ENCODE results near the gene SETX.

DNA sequence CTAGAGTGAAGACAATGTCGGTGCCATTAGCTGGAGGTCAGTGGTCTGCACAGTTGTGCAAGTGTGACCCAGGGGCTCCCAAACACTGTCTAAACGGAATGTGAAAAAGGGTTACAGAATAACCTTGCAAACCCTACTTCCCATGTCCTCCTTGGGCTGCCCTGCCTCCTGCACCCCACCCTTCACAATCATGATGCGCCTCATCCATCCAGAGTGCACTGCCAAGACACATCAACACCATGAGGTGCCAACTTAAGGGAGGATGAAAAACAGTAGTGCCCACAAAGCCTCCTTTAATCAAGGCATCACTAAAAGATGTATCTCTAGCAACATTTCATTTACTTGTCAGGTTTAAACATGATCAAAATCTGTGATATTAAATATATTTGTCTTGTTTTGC, 87.1 kb downstream of the SETX start:
- TF ChIP-seq, protein P1, sequence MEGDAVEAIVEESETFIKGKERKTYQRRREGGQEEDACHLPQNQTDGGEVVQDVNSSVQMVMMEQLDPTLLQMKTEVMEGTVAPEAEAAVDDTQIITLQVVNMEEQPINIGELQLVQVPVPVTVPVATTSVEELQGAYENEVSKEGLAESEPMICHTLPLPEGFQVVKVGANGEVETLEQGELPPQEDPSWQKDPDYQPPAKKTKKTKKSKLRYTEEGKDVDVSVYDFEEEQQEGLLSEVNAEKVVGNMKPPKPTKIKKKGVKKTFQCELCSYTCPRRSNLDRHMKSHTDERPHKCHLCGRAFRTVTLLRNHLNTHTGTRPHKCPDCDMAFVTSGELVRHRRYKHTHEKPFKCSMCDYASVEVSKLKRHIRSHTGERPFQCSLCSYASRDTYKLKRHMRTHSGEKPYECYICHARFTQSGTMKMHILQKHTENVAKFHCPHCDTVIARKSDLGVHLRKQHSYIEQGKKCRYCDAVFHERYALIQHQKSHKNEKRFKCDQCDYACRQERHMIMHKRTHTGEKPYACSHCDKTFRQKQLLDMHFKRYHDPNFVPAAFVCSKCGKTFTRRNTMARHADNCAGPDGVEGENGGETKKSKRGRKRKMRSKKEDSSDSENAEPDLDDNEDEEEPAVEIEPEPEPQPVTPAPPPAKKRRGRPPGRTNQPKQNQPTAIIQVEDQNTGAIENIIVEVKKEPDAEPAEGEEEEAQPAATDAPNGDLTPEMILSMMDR (IDR thresholded peaks at IDR 0.05; ENCODE audit: insufficient read depth, low read depth, low read length): no peak
- TF ChIP-seq EZH2 (IDR thresholded peaks at IDR 0.05; ENCODE audit: insufficient read depth, low read length): no peak

Data from astrocyte (in vitro differentiated cells and primary cell).